H1 (cell line): ENCODE data around the gene ZNF581. TPM values are rescaled to one million over a fixed set of nuclear protein-coding genes. Genes with fewer than 3 reads are reported as not detected.

Experiments used
- CHD1 ChIP-seq: IDR thresholded peaks from 2 replicates; pipeline ENCODE4 v1.6.1; 2012; ENCODE audit warnings: low read depth, low read length, improper control_type of control experiment
- EGR1 ChIP-seq: IDR thresholded peaks from 2 replicates; pipeline ENCODE4 v1.6.1; 2011; ENCODE audit warnings: low read depth, low read length, borderline replicate concordance
- EP300 ChIP-seq, 2 experiments: IDR thresholded peaks; 1 replicate in 1 of 2; 2 replicates in 1 of 2; pipeline ENCODE4 v1.6.1; 2011 to 2012; ENCODE audit warnings: low read depth in 2 of 2, low read length in 2 of 2, mild to moderate bottlenecking in 2 of 2, borderline replicate concordance in 1 of 2, inconsistent platforms in 1 of 2, moderate library complexity in 1 of 2
- KDM4A ChIP-seq: IDR thresholded peaks from one replicate; pipeline ENCODE4 v1.7.1; 2012; ENCODE audit warnings: low read depth, mild to moderate bottlenecking, moderate library complexity, low read length, inconsistent platforms; ENCODE audit not compliant: severe bottlenecking
- KDM5A ChIP-seq: fragments of 200-600 bp; IDR thresholded peaks from 2 replicates; pipeline ENCODE4 v1.7.1; 2012; ENCODE audit warnings: mild to moderate bottlenecking, low read length, inconsistent platforms, mixed read lengths
- NRF1 ChIP-seq: IDR thresholded peaks from 2 replicates; pipeline ENCODE4 v1.6.1; 2011; ENCODE audit warnings: mild to moderate bottlenecking, low read depth, low read length, improper control_type of control experiment
- RNF2 ChIP-seq: fragments of 200-900, 300-1000 bp; sonication (generic); IDR thresholded peaks from 2 replicates; pipeline ENCODE4 v1.7.1; 2016; ENCODE audit warnings: borderline replicate concordance, low read depth, mild to moderate bottlenecking, antibody characterized with exemption, low read length; ENCODE audit not compliant: poor library complexity, severe bottlenecking; ENCODE audit errors: missing control alignments
- SIN3A ChIP-seq, 2 experiments: IDR thresholded peaks in 1 of 2; conservative IDR thresholded peaks in 1 of 2; 2 replicates each; pipeline ENCODE4 v1.6.1; 2011 to 2012; ENCODE audit warnings: low read length in 2 of 2, improper control_type of control experiment in 1 of 2, low read depth in 1 of 2, mild to moderate bottlenecking in 1 of 2
- SP4 ChIP-seq: IDR thresholded peaks from 2 replicates; pipeline ENCODE4 v1.6.1; 2012; ENCODE audit warnings: low read length, inconsistent platforms
- TBP ChIP-seq: IDR thresholded peaks from 2 replicates; pipeline ENCODE4 v1.6.1; 2011; ENCODE audit warnings: low read depth, low read length, improper control_type of control experiment
- polyA plus RNA-seq, 7 experiments: library from polyadenylated mRNA; depleted of rRNA in 3 of 7; stranded (reverse) in 5 of 7; unstranded in 2 of 7; fragments of >200 nt in 5 of 7; fragments of 200-250 nt in 2 of 7; gene quantifications; 1 replicate in 5 of 7; 2 replicates in 1 of 7; 4 replicates in 1 of 7; pipeline versions ENCODE4 v1.2.1 to v1.2.3, GENCODE V29; 2011 to 2013; ENCODE audit warnings: missing spikeins in 2 of 7, mixed read lengths in 2 of 7
- total RNA-seq: library from RNA; stranded (reverse); fragmentation: NEBNext Ultra II Directional; extraction: Animal tissue kit (Norgen Biotek cat#: 25700); gene quantifications from 2 replicates; pipeline ENCODE4 v1.2.1, GENCODE V29; 2021

ZNF581 gene
- total and polyA plus RNA-seq, 2 of the 8 experiments (the other 6 are each of a cell fraction or from before 2014, with no cell fraction given) = 73.0 to 76.1 TPM

DNA sequence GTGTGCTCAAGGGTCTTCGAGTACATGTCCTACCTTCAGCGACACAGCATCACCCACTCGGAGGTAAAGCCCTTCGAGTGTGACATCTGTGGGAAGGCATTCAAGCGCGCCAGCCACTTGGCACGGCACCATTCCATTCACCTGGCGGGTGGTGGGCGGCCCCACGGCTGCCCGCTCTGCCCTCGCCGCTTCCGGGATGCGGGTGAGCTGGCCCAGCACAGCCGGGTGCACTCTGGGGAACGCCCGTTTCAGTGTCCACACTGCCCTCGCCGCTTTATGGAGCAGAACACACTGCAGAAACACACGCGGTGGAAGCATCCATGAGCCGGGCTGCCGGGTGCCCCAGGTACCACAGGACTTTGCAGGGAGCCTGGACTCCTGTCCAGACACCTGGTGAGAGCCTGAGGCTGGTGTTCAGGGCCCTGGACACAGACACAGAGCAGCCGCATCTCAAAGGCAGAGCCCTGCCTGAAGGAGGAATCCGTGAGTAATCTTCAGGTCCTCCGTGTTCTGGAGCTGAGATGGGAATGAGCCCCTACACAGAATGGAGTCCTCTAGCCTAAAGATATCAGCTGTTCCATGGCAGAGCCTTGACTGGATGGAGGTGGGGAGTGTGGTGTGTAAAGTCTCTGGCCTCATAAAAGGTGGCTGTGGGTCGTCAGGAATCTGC lies 1.5 kb downstream of the ZNF581 start (continued):
- TF ChIP-seq SIN3A (conservative IDR thresholded peaks at IDR 0.05 in 1 of 2, IDR thresholded peaks at IDR 0.05 in 1 of 2; ENCODE audit: low read depth in 1 of 2, low read length in 2 of 2) (no peak), KDM4A (no peak), RNF2 (no peak), KDM5A (no peak), SP4 (no peak), EGR1 (no peak), CHD1 (no peak), NRF1 (no peak), TBP (no peak), EP300 (IDR thresholded peaks at IDR 0.05; ENCODE audit: borderline replicate concordance in 1 of 2, low read depth in 2 of 2, low read length in 2 of 2) (no peak)
